Dedifferentiated amniotic fluid mesenchymal stem cell (primary cell): Measurements from ENCODE around the gene METTL1.
A peak's percentile ranks its signal among the peaks of the same experiment; 100 is the strongest.

Experiments used
- DNase-seq: peaks from one replicate; pipeline ENCODE4 v3.0.0-alpha.2; 2016; ENCODE audit errors: extremely low spot score

METTL1 gene

DNA sequence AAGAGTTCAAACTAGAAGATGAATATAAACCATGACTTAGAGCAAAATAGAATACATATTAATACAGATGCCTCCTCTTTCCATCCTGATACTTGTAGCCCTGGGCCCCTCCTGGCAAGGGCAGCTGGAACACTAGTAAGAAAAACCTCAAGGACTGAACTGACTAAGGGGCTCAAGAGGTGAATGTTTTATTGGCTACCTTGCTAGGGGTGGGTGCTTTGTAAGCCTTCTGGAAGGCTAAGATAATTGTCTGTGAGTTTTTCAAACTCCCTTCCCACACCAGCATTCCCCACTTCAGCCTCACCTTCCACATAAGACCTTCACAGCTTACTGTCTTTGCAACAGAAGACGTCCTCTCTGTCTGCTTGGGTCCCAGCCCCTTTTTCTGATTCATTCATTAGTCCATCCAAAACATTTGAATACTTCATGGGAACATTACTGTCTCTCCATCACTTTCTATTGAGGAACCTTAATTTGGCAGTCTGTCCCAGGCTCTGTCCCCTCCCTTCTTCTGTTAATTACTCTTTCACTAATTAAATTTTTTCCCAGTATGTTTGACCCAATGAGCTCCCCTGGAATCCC is 18.1 kb downstream of the METTL1 start:
- DNase-seq, result no peak

DNA sequence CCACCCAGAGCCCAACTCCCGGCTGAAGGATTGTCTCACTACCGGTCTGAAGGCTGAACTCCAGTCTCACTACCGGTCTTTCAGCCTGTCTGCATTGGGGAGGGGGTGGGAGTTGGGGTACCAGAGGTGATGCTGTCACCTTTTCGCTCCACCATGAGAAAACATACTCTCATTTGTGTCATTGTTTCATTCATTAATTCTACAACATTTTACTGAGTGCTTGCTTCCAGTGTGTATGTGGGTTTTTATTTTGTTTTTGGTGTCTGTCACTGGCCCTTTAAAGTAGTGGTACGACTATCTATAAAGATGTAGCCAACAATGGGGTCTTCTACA is 19.3 kb downstream of the METTL1 start:
- no peak for DNase-seq

DNA sequence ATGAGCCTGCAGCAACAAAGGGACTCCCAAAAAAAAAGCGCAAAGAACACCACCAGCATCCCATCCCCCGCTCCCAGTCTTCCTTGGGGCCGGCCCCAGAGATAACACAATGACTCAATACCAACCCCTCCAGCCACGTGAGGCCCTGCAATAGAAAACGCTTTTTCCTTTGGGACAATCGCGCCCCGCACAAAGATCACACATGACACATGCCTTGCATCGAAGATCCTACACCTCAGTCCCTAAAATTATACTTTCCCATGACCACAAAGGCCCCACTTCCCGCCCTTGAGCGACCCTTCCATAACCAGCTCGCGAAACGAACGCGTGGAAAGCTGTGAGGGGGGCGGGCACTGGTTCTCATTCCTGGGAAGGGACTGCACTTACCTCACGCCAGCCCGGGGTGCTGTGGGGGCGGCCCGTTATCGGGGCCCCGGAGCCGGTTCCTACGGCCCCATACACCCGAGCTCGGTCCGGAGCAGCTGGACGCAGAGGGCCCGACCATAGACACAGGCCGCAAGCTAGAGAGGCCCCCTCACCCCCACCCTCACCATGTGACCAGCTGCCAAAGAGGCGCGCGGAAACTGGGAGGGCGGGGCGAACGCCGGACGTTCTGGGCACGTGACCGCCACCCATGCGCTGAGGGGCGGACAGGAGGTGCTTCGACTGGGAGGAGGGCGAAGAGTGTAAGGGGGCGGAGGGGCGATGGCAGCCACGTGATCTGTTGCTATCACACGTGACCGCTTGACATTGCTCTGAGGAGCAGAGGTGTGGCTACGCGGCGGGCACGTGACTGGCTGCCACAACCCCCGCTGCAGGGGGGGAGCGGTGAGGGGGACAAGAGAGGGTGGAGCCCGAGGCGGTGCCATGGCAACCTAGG is 19.9 kb downstream of the METTL1 start, which contains the start of gene CDK4:
Gene CDK4, minus strand, starts transcription at position 523 of the 880 bp plus-strand sequence. CDS start 593 bp downstream, outside the sequence.
- DNase-seq, result peak; percentile 99

DNA sequence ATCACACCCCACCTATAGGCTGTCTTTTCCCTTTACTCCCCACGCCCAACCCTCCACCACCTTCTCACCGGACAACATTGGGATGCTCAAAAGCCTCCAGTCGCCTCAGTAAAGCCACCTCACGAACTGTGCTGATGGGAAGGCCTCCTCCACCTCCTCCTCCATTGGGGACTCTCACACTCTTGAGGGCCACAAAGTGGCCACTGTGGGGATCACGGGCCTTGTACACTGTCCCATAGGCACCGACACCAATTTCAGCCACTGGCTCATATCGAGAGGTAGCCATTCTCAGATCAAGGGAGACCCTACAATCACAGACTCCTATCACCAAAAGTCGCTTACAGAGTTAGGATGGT is 20.5 kb downstream of the METTL1 start:
- no peak for DNase-seq

DNA sequence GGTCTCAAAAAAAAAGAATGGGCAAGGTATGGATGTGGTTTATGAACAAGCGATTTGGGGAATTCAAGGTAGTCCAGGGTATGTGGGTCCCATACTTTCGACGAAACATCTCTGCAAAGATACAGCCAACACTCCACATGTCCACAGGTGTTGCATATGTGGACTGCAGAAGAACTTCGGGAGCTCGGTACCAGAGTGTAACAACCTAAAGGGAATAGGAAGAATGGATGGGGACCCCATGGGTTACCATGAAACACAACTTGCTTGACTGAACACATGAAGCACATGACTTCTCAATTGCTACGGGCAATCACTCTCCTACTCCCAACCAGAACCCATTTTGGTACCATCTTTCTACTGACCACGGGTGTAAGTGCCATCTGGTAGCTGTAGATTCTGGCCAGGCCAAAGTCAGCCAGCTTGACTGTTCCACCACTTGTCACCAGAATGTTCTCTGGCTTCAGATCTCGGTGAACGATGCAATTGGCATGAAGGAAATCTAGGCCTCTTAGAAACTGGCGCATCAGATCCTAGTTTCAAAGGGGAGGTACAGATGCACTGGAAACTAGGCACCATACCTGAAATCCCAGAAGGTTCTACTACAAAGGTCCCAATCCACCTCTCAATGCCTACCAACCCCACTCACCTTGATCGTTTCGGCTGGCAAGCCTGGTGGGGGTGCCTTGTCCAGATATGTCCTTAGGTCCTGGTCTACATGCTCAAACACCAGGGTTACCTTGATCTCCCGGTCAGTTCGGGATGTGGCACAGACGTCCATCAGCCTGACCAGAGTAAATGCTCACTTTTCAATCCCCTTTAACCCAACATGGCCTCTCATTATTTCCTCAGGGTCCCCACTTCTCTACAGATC is 21.1 kb downstream of the METTL1 start:
- no peak for DNase-seq

DNA sequence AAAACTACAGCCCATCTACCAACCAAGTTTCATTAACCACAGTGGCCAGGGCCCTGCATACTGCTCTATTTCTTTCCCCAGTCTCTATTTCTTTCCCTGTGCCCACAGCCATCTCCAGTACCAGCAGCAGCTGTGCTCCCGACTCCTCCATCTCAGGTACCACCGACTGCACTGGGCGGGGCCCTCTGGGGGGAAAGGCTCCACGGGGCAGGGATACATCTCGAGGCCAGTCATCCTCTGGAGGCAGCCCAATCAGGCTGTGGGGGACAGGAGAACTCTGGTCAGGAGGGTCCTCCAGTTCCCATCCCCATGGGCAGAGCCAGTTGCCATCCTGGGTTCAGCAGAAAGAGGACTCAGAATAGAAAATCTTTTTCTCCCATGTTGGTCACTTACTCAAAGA is 22.8 kb downstream of the METTL1 start:
- no peak for DNase-seq

DNA sequence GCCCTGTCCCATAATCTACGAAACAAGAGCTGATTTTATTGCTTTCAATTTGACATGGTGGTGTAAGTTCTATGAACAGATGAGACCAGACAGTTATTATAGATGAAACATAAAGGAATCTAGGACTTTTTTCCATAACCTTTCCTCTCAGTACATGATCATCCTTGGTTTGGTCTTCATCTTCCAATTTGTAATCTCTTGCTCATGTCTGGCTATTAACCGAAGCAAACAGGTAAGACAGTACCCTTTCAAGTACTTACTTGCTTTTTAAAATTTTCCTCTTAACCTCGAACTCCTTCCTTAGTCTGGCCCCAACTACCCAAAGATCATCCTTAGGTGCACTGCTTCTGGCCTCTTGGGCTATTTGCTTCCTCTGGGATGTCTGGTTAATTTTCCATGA is 25.9 kb downstream of the METTL1 start:
- no peak for DNase-seq

DNA sequence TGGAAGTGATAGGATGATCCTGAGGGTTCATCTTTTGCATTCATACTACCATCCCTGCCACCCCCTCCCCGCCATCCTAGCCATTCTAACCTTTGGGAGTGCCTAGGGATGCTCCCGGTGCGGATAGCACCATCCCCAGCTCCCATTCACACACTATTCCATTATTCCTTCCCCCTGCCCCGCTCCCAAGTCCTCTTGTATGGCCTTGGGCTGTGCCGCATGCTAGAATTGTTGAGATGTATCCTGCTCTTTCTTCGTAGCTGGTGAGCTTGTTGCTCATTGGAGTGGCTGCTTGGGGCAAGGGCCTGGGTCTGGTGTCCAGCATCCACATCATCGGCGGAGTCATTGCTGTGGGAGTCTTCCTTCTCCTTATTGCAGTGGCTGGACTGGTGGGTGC is 26.4 kb downstream of the METTL1 start:
- DNase-seq, result no peak

DNA sequence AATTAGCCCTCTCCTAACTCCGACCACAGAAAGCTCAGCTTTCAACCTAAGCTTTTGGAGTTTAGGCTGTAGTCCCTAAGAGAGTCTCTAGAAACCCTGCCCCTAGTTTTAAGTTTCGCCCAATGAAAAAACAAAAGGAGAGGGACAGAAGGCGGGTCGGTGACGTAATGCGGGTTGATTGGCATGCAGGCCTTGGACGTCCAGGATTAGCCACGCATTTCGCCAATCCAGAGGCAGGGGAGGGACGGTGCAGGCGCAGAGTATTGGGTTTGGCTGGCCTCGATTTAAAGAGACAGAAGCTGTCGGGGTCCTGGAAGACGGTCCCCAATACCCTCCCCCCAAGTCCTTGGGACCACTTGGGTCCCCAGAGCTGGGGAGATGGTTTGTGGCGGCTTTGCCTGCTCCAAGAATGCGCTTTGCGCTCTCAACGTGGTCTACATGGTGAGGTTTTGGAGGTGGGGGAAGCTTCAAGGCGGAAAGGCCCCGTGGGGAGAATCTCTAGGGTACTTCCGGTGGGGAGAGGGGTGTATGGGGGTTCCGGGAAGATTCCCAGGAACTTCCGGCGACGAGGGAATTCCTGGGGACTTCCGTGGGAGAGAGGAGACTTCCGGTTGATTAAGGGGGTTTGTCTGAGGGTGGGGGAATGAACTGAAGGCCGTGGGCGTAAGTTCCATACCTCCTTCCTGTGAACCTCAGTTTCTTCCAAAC is 27.0 kb downstream of the METTL1 start, which contains the start of gene TSPAN31:
Gene TSPAN31, plus strand, starts transcription at position 263 of the 708 bp plus-strand sequence. Its CDS starts 116 bp downstream, at position 379.
- peak; percentile 99 for DNase-seq

DNA sequence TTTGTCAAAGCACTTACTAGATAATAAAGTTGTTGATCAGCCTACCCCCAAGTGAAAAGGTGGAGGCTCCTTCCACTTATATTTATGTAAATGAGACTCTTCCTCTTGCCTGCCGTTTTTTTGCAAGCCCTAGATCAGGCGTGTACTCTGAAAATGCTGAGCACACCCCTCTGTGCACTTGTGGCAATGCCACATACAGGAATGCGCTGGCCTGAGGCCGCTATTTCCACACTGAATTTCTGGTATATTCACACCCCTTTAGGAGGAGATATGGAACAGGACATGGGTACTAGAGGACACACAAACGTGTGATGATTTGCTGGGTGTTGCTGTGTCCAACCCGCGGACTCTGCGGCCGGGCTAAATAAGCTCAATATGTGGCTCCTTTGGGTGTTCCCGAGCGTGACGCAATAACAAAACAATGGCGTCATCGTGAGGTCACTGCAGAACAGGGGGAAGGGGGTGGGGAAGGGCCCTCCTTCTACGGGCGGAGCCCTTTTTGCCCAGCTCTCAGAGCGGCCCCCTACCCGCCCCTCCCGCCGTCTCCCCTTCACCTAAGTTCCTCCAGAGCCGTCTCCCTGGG is 27.6 kb downstream of the METTL1 start:
- DNase-seq, result peak; percentile 71

DNA sequence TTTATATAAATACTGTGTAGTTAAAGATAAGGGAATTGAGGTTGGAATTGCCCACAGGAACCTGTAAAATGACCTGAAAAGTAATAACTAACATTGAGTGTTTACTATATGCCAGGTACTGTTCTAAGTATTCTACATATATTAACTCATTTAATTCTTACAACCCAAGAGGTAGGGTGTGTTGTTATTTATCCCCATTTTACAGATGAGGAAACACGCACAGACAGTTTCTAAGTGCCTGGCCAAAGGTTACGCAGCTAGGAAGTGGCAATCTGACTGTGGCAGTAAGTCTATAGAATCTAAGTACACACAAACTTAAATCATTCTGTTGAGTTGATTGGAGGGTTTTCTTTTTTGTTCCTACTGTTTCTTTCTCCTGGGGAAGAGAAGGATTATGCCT is 28.1 kb downstream of the METTL1 start:
- DNase-seq, result no peak

DNA sequence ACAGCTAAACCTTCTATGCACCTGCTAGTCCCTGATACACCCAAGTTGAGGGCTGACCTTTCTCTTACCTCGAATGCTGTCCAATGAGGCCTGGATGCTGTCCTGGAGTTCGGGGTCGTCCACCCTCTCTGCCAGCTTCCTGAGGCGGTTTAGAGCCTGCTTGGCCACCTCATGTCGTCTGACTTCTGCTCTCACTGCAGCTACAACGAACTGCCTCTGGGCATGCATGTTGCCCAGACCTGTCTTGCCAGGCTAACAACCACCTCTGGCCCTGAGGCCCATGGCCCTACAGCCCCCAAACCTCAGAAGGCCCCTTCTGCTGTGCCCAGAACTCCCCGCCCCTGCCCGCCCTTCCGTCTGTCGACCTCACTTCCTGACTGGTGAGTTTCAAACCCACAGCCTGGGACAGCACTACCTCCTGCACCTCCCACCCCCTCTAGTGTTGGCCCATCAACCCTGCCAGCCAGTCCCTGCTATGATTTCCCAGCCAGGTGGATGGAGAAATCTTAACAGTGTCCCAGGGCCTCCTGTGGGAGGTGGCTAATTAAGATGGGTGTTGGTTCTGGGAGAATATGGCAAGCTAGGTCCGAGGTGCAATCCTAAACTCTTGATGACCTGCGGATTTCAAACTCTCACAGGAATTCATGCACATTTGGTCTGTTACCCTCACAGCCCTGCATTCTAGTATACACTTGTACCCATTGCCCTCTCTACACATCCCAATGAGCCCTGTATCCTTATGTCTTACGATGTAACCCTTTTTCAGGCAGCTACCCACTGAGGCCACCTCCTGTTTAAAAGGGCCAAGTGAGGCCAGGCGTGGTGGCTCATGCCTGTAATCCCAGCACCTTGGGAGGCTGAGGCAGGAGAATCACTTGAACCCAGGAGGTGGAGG is 29.8 kb downstream of the METTL1 start:
- DNase-seq, result no peak

DNA sequence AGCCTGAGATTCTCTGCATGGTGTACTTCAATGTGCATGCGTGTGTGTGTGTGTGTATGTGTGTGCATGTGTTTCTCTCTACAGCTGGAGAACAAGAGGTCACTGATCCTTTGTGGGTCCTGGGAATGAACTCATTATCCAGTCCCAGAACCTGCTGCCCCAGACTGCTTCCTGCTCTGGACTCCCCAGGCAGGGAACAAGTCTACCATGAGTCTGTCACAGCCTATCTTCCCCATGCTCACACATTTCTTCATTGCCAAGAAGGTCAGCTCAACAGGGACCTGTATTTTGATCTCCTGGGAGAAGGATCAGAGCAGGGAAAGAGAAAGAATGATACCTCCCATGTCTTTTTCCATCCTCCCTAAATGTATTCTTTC is 30.5 kb downstream of the METTL1 start:
- no peak for DNase-seq

DNA sequence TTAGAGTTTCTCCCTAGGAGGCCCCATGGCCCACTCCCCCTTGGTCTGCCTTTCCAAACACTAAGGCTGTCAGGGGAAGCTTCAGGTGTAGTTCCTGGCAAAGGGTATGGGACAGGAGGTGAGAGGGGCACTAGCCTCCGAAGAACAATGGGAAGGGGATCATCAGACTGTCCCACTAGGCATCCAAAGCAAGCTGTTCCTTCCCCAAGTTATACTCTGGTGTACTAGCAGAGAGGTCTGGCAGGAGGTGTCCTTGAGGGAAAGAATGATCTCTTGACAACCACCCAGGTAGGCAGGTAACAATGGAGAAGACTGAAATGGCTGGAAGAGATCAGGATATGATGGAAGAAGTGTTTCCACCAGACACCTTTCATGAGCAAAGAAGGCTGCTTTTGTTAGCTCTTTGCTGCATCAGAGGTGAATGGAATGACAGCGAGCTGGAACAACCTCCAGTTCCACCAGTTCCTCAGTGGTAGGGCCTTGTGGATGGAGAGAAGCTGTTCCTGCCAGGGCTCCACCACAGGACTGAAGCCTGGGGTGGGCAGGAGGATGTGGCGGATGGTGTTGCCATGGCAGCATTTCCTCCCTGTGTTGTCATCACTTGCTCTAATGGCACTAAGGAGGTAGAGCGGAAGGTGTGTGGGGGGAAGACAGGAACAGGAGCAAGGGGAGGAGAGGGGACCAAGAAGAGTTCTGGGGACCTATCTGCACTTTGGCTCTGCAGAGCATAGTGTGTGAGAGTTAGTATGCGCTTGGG is 31.1 kb downstream of the METTL1 start:
- DNase-seq, result no peak

DNA sequence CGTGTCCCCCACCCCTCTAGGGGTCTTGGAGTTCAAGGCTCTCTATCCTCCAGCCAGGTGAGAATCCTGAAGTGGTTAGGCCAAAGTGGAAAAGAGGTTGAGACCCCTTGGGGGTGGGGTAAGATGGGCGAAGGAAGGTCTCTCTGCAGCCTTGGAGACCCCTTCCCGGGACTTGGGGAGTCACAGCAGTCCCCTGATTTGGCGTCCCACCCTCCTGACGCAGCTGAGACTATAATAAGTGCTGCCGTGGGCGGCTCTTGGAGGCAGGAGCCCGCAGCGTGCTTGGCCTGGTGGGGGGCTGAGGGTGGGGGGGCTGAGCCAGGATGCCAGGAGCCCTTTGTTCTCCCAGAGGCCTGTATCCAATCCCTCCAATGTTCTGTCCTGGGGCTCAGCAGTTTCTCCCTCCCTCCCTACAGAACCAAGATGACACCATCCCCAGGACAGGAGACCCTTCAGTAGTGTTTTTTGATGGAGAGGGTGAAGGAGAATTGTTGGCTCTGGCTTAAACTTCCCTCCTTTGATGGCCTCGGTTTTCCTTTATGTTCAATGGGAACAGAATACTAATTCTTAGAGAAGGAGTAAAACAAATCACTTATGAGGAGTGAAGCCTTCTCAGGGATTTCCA is 31.9 kb downstream of the METTL1 start:
- no peak for DNase-seq

DNA sequence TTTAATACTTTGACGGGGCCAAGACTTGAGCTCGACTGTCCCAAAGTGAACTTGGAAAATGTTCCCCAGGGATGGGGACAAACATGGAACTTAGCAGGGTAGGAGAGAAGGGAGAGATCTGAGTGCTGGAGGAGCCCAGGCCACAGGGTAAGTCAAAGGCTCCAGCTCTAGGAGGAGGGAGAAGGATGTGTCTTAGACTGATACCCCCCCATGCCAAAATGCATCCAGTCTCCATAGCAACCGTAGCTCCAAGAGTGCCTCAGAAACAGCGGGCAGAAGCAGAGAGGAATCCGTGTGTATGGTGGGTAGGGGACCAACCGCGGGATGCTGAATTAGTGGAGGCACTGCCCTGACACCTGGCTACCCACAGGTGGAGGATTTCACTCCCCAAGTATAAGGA is 32.5 kb downstream of the METTL1 start:
- DNase-seq, result no peak

DNA sequence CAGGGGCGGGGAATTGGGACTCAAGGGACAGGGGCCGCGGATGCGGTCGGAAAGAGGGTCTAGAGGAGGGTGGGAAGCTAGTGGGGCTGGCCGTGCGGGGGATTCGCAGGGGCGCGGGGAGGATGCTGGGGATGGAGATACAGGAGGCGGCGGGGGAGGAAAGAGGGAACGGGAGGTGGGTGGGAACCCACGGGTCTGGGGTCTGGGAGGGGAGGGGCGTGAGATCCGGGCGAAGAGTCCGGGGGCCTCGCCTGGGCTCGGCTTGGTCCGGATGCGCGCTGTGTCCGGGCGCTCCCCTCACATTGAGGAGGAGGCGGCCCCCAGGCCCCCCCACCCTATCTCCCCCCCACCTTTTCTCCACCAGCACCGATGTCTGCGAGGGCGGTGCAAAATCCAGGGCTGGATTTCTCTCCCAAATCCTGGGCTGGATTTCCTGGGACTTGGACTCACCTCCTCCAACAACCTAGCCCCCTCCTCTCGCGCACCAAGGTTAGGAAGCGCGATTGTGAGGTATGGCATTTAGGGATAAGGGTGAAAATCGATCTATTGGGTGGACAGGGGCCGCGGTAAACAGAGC is 33.2 kb downstream of the METTL1 start, which contains the start of gene AGAP2:
Gene AGAP2, minus strand, starts transcription at position 82 of the 577 bp plus-strand sequence. CDS start 496 bp downstream, outside the sequence.
- DNase-seq, result no peak
